Central memory CD8-positive, alpha-beta T cell (primary cell): Measurements from ENCODE around the gene SYMPK.
"Not testable (repeated sequence)": the region's sequence is repeated elsewhere in the genome, so short reads cannot be mapped to it uniquely, and the experiment has no call there.

Experiments
- ATAC-seq: fragments of 150-1000 bp; cut with Tn5 transposase; replicated peaks from 2 replicates; pipeline ENCODE4 v1.10.0; 2022; ENCODE audit warnings: mild to moderate bottlenecking, moderate FRiP score, moderate number of reproducible peaks; ENCODE audit not compliant: poor library complexity, severe bottlenecking; ENCODE audit errors: extremely low read depth
- DNase-seq, 2 donors: peaks; one replicate each; pipeline ENCODE4 v3.0.0; 2021; ENCODE audit warnings: low spot score in 2 of 2
- H3K27ac Mint-ChIP-seq: one replicate; pipeline ENCODE4 v1.8.0; 2022; ENCODE audit warnings: low read depth, mild to moderate bottlenecking, moderate library complexity, mixed read lengths
- H3K27me3 Mint-ChIP-seq: one replicate; pipeline ENCODE4 v1.8.0; 2022; ENCODE audit warnings: mixed read lengths
- H3K36me3 Mint-ChIP-seq: one replicate; pipeline ENCODE4 v1.8.0; 2022; ENCODE audit warnings: mild to moderate bottlenecking, moderate library complexity, mixed read lengths; ENCODE audit not compliant: insufficient read depth
- H3K4me1 Mint-ChIP-seq: one replicate; pipeline ENCODE4 v1.8.0; 2022; ENCODE audit warnings: mixed read lengths
- H3K4me3 Mint-ChIP-seq: one replicate; pipeline ENCODE4 v1.8.0; 2022; ENCODE audit warnings: mild to moderate bottlenecking, moderate library complexity, mixed read lengths
- H3K9me3 Mint-ChIP-seq: one replicate; pipeline ENCODE4 v1.8.0; 2022; ENCODE audit warnings: mixed read lengths

Gene SYMPK

GRCh38 chr19:45815481-45816216 is 47.3 kb downstream of the SYMPK start:
- Mint-ChIP-seq H3K4me1 (no peaks in the 10 kb centered on the region), H3K4me3 (no peak overlapping the region)
- ATAC-seq: no peak

GRCh38 chr19:45814851-45815480 is 48.0 kb downstream of the SYMPK start, which contains the start of gene RSPH6A:
Gene RSPH6A, minus strand, starts transcription at chr19:45815308. Its CDS starts 132 bp downstream, at chr19:45815176.
- no peak within 1 kb of the TSS for H3K27ac Mint-ChIP-seq
- no peaks in the 10 kb centered on the region for H3K9me3 Mint-ChIP-seq
- no peaks in the 10 kb centered on the region for H3K27me3 Mint-ChIP-seq
- peaks cover 7% of the 10 kb centered on the region for H3K36me3 Mint-ChIP-seq
- no peaks in the 10 kb centered on the region for H3K4me1 Mint-ChIP-seq
- DNase-seq (no peak), ATAC-seq (no peak)
- no peak within 1 kb of the TSS for H3K4me3 Mint-ChIP-seq

More at GRCh38 chr19:45815481-45816216, 47.3 kb downstream of the SYMPK start:
- Mint-ChIP-seq H3K36me3 (peaks cover 9% of the 10 kb centered on the region), H3K9me3 (no peaks in the 10 kb centered on the region), H3K27ac (no peak overlapping the region), H3K27me3 (no peaks in the 10 kb centered on the region)
- no peak for DNase-seq

- Mint-ChIP-seq H3K4me3 (no peak overlapping the region), H3K9me3 (no peaks in the 10 kb centered on the region)
- ATAC-seq: no peak
Observed at GRCh38 chr19:45814166-45814780, 48.7 kb downstream of the SYMPK start.

GRCh38 chr19:45812297-45812696 is 50.6 kb downstream of the SYMPK start:
- no peak overlapping the region for H3K4me3 Mint-ChIP-seq
- no peak for ATAC-seq
- H3K36me3 Mint-ChIP-seq: peaks cover 5% of the 10 kb centered on the region
- H3K27me3 Mint-ChIP-seq: no peaks in the 10 kb centered on the region
- H3K4me1 Mint-ChIP-seq: no peaks in the 10 kb centered on the region
- no peak overlapping the region for H3K27ac Mint-ChIP-seq
- no peaks in the 10 kb centered on the region for H3K9me3 Mint-ChIP-seq
- no peak for DNase-seq

More at GRCh38 chr19:45814166-45814780, 48.7 kb downstream of the SYMPK start:
- Mint-ChIP-seq H3K4me1 (no peaks in the 10 kb centered on the region), H3K27ac (no peak overlapping the region), H3K27me3 (no peaks in the 10 kb centered on the region), H3K36me3 (peaks cover 6% of the 10 kb centered on the region)
- DNase-seq: no peak

- no peaks in the 10 kb centered on the region for H3K36me3 Mint-ChIP-seq
- H3K27ac Mint-ChIP-seq: no peak overlapping the region
- H3K4me1 Mint-ChIP-seq: no peaks in the 10 kb centered on the region
- H3K4me3 Mint-ChIP-seq: no peak overlapping the region
- DNase-seq (no peak), ATAC-seq (no peak)
- no peaks in the 10 kb centered on the region for H3K9me3 Mint-ChIP-seq
- H3K27me3 Mint-ChIP-seq: no peaks in the 10 kb centered on the region
Observed at GRCh38 chr19:45809643-45810159, 53.2 kb downstream of the SYMPK start.

GRCh38 chr19:45805719-45806118 is 57.2 kb downstream of the SYMPK start:
- no peak overlapping the region for H3K4me3 Mint-ChIP-seq
- peaks cover 13% of the 10 kb centered on the region for H3K27me3 Mint-ChIP-seq
- no peaks in the 10 kb centered on the region for H3K36me3 Mint-ChIP-seq
- ATAC-seq: no peak
- no peaks in the 10 kb centered on the region for H3K9me3 Mint-ChIP-seq
- no peak overlapping the region for H3K27ac Mint-ChIP-seq
- no peaks in the 10 kb centered on the region for H3K4me1 Mint-ChIP-seq
- no peak for DNase-seq

GRCh38 chr19:45804959-45805230 is 58.1 kb downstream of the SYMPK start:
- no peaks in the 10 kb centered on the region for H3K9me3 Mint-ChIP-seq
- H3K27ac Mint-ChIP-seq: no peak overlapping the region
- no peak overlapping the region for H3K4me3 Mint-ChIP-seq
- H3K36me3 Mint-ChIP-seq: peaks cover 2% of the 10 kb centered on the region
- H3K4me1 Mint-ChIP-seq: no peaks in the 10 kb centered on the region
- DNase-seq (no peak), ATAC-seq (no peak)
- H3K27me3 Mint-ChIP-seq: peaks cover 13% of the 10 kb centered on the region

- DNase-seq: no peak
- H3K27me3 Mint-ChIP-seq: peaks cover 13% of the 10 kb centered on the region
- ATAC-seq: no peak
- H3K4me1 Mint-ChIP-seq: no peaks in the 10 kb centered on the region
- no peaks in the 10 kb centered on the region for H3K9me3 Mint-ChIP-seq
- H3K27ac Mint-ChIP-seq: no peak overlapping the region
- peaks cover 4% of the 10 kb centered on the region for H3K36me3 Mint-ChIP-seq
- no peak overlapping the region for H3K4me3 Mint-ChIP-seq
Observed at GRCh38 chr19:45804140-45804958, 58.6 kb downstream of the SYMPK start.

- Mint-ChIP-seq H3K27me3 (peaks cover 13% of the 10 kb centered on the region), H3K4me1 (peaks cover 6% of the 10 kb centered on the region), H3K36me3 (peaks cover 5% of the 10 kb centered on the region), H3K9me3 (no peaks in the 10 kb centered on the region), H3K27ac (no peak overlapping the region), H3K4me3 (no peak overlapping the region)
- ATAC-seq (no peak), DNase-seq (no peak)
Observed at GRCh38 chr19:45801603-45802175, 61.3 kb downstream of the SYMPK start.

- H3K36me3 Mint-ChIP-seq: peaks cover 5% of the 10 kb centered on the region
- H3K27ac Mint-ChIP-seq: no peak overlapping the region
- H3K4me1 Mint-ChIP-seq: peaks cover 6% of the 10 kb centered on the region
- peaks cover 14% of the 10 kb centered on the region for H3K27me3 Mint-ChIP-seq
- DNase-seq (no peak), ATAC-seq (no peak)
- H3K9me3 Mint-ChIP-seq: no peaks in the 10 kb centered on the region
- H3K4me3 Mint-ChIP-seq: no peak overlapping the region
Observed at GRCh38 chr19:45800070-45800553, 62.8 kb downstream of the SYMPK start.

- peaks cover 20% of the 10 kb centered on the region for H3K27me3 Mint-ChIP-seq
- not testable (repeated sequence) for H3K4me3 Mint-ChIP-seq, DNase-seq, H3K4me1 Mint-ChIP-seq, H3K27ac Mint-ChIP-seq, ATAC-seq, H3K36me3 Mint-ChIP-seq, H3K9me3 Mint-ChIP-seq
Observed at GRCh38 chr19:45799541-45799940, 63.4 kb downstream of the SYMPK start.

- DNase-seq: peak; percentile 45 to 54
- Mint-ChIP-seq H3K4me1 (peaks cover 6% of the 10 kb centered on the region), H3K36me3 (peaks cover 5% of the 10 kb centered on the region), H3K9me3 (no peaks in the 10 kb centered on the region), H3K4me3 (no peak overlapping the region), H3K27me3 (peaks cover 23% of the 10 kb centered on the region), H3K27ac (no peak overlapping the region)
- peak; percentile 62 for ATAC-seq
Observed at GRCh38 chr19:45798995-45799517, 63.9 kb downstream of the SYMPK start.
